HG03280 (cell line): Measurements from ENCODE around the gene SLC4A3.

Source experiments
- ATAC-seq: cut with Tn5 transposase; IDR thresholded peaks from one replicate; pipeline ENCODE4 v1.9.1; 2021; ENCODE audit warnings: mild to moderate bottlenecking, moderate library complexity; ENCODE audit not compliant: unreplicated experiment

The SLC4A3 gene

GRCh38 chr2:219611866-219612576, 15.4 kb upstream of the SLC4A3 start:
- ATAC-seq = no peak

GRCh38 chr2:219612577-219613286, 14.7 kb upstream of the SLC4A3 start:
- ATAC-seq = no peak

- no peak for ATAC-seq
Measured at GRCh38 chr2:219613461-219614070, 13.9 kb upstream of the SLC4A3 start.

GRCh38 chr2:219614076-219614860, 13.2 kb upstream of the SLC4A3 start:
- no peak for ATAC-seq

- ATAC-seq = no peak
Measured at GRCh38 chr2:219615036-219615435, 12.4 kb upstream of the SLC4A3 start.

GRCh38 chr2:219615894-219616293, 11.5 kb upstream of the SLC4A3 start:
- ATAC-seq = no peak

GRCh38 chr2:219616550-219616949, 10.9 kb upstream of the SLC4A3 start:
- ATAC-seq = no peak

- ATAC-seq = no peak
Measured at GRCh38 chr2:219618733-219619122, 8.7 kb upstream of the SLC4A3 start.

GRCh38 chr2:219619235-219619634, 8.2 kb upstream of the SLC4A3 start:
- ATAC-seq = no peak

- no peak for ATAC-seq
Measured at GRCh38 chr2:219620546-219620945, 6.9 kb upstream of the SLC4A3 start.

GRCh38 chr2:219621935-219622334, 5.5 kb upstream of the SLC4A3 start:
- ATAC-seq = no peak

GRCh38 chr2:219622472-219622871, 5.0 kb upstream of the SLC4A3 start:
- no peak for ATAC-seq

- ATAC-seq = no peak
Measured at GRCh38 chr2:219624565-219624964, 2.9 kb upstream of the SLC4A3 start.

- ATAC-seq = no peak
Measured at GRCh38 chr2:219625179-219625578, 2.3 kb upstream of the SLC4A3 start.

- no peak for ATAC-seq
Measured at GRCh38 chr2:219626540-219626939, 890 bp upstream of the SLC4A3 start.

GRCh38 chr2:219628235-219628985, 980 bp downstream of the SLC4A3 start:
- no peak for ATAC-seq

- no peak for ATAC-seq
Measured at GRCh38 chr2:219628986-219629901, 1.8 kb downstream of the SLC4A3 start.

- no peak for ATAC-seq
Measured at GRCh38 chr2:219629976-219630695, 2.7 kb downstream of the SLC4A3 start.
